OCI-LY1 (cell line): ENCODE results near the gene EXOC1L.

Source experiments
- H2AFZ ChIP-seq: fragments of 200-600 bp; sonication (generic), shearing (Covaris generic); 2 replicates; pipeline ENCODE4 v1.6.0; 2014; ENCODE audit warnings: antibody characterized with exemption, mild to moderate bottlenecking, low read length
- H3F3A ChIP-seq: fragments of 200-600 bp; sonication (generic), shearing (Covaris generic); 2 replicates; pipeline ENCODE4 v1.6.0; 2014; ENCODE audit warnings: mild to moderate bottlenecking, antibody characterized with exemption, low read length, moderate library complexity; ENCODE audit not compliant: insufficient read depth
- H3K27ac ChIP-seq: fragments of 200-600 bp; sonication (generic); 2 replicates; pipeline ENCODE4 v1.5.1; 2014; ENCODE audit warnings: low read length, mixed run types, mild to moderate bottlenecking, low read depth; ENCODE audit not compliant: poor library complexity, severe bottlenecking
- H3K27me3 ChIP-seq: fragments of 200-600 bp; sonication (generic); 2 replicates; pipeline ENCODE4 v1.6.0; 2014; ENCODE audit warnings: antibody characterized with exemption, mild to moderate bottlenecking, low read length, moderate library complexity; ENCODE audit not compliant: insufficient read depth
- H3K36me3 ChIP-seq: fragments of 200-600 bp; sonication (generic); 2 replicates; pipeline ENCODE4 v1.6.1; 2014; ENCODE audit warnings: mild to moderate bottlenecking, antibody characterized with exemption, low read length, moderate library complexity, mixed read lengths; ENCODE audit not compliant: insufficient read depth
- H3K4me1 ChIP-seq: fragments of 200-600 bp; sonication (generic); 2 replicates; pipeline ENCODE4 v1.5.1; 2014; ENCODE audit warnings: mild to moderate bottlenecking, low read length, moderate library complexity; ENCODE audit not compliant: insufficient read depth, severe bottlenecking
- H3K4me2 ChIP-seq: fragments of 200-600 bp; sonication (generic), shearing (Covaris generic); 2 replicates; pipeline ENCODE4 v1.6.1; 2014; ENCODE audit warnings: low read length
- H3K4me3 ChIP-seq: fragments of 200-600 bp; sonication (generic); 2 replicates; pipeline ENCODE4 v1.5.1; 2014; ENCODE audit warnings: low read length, low read depth, mild to moderate bottlenecking, mixed read lengths; ENCODE audit not compliant: poor library complexity, severe bottlenecking
- H3K79me2 ChIP-seq: fragments of 200-600 bp; shearing (Covaris generic); 2 replicates; pipeline ENCODE4 v1.6.1; 2016; ENCODE audit warnings: mixed run types, low read length, mixed read lengths; ENCODE audit not compliant: insufficient read depth
- H3K9ac ChIP-seq: fragments of 200-600 bp; sonication (generic), shearing (Covaris generic); 2 replicates; pipeline ENCODE4 v1.6.1; 2014; ENCODE audit warnings: mild to moderate bottlenecking, low read length, mixed read lengths
- H3K9me2 ChIP-seq: fragments of 200-600 bp; sonication (generic), shearing (Covaris generic); 2 replicates; pipeline ENCODE4 v1.6.1; 2014; ENCODE audit warnings: low read depth, mild to moderate bottlenecking, low read length, mixed read lengths
- H3K9me3 ChIP-seq: fragments of 200-600 bp; shearing (Covaris generic); 2 replicates; pipeline ENCODE4 v1.6.1; 2014; ENCODE audit warnings: low read length, mixed read lengths
- H4K20me1 ChIP-seq: fragments of 200-600 bp; sonication (generic), shearing (Covaris generic); 2 replicates; pipeline ENCODE4 v1.6.0; 2016; ENCODE audit warnings: mild to moderate bottlenecking, low read length; ENCODE audit not compliant: insufficient read depth
- CTCF ChIP-seq: fragments of 200-600 bp; sonication (generic), shearing (Covaris generic); IDR thresholded peaks from 2 replicates; pipeline ENCODE4 v1.5.1; 2017; ENCODE audit warnings: mild to moderate bottlenecking, antibody characterized with exemption, low read length, moderate library complexity, mixed read lengths
- EZH2 ChIP-seq: fragments of 200-600 bp; sonication (generic), shearing (Covaris generic); IDR thresholded peaks from 2 replicates; pipeline ENCODE4 v1.8.0; 2017; ENCODE audit warnings: borderline replicate concordance, mixed run types, mild to moderate bottlenecking, antibody characterized with exemption, low read length, moderate library complexity, mixed read lengths

The EXOC1L gene

GRCh38 chr4:55849724-55850123, 30.1 kb downstream of the EXOC1L start:
- Histone ChIP-seq H3K9ac (no peak overlapping the region), H3K79me2 (0 out of 2 replicates have a peak, but pooled peaks cover 3% of the 10 kb centered on the region), H3K27me3 (no peaks in the 10 kb centered on the region), H3K27ac (no peak overlapping the region), H3K4me2 (no peak overlapping the region), H3K4me1 (peaks cover 10% of the 10 kb centered on the region), H3K9me2 (no peaks in the 10 kb centered on the region), H3K4me3 (no peak overlapping the region), H3K9me3 (peaks cover 7% of the 10 kb centered on the region; the same call in 1 of the 2 replicates), H3F3A (no peaks in the 10 kb centered on the region), H4K20me1 (no peaks in the 10 kb centered on the region), H3K36me3 (no peaks in the 10 kb centered on the region), H2AFZ (no peak overlapping the region)
- TF ChIP-seq EZH2 (no peak), CTCF (peak; percentile 23; the same call in 1 of the 2 replicates)

GRCh38 chr4:55851885-55852284, 32.3 kb downstream of the EXOC1L start:
- Histone ChIP-seq H3K79me2 (peaks cover 8% of the 10 kb centered on the region; the same call in 1 of the 2 replicates), H3K27ac (no peak overlapping the region), H3K9me2 (no peaks in the 10 kb centered on the region), H3K9ac (no peak overlapping the region), H3K4me1 (peaks cover 15% of the 10 kb centered on the region), H2AFZ (0 out of 2 replicates have a peak overlapping the region, but pooled peaks have one; percentile 38), H3K36me3 (no peaks in the 10 kb centered on the region), H3K4me3 (no peak overlapping the region), H3K9me3 (peaks cover 7% of the 10 kb centered on the region; the same call in 1 of the 2 replicates), H3K4me2 (no peak overlapping the region), H4K20me1 (no peaks in the 10 kb centered on the region), H3F3A (no peaks in the 10 kb centered on the region), H3K27me3 (no peaks in the 10 kb centered on the region)
- TF ChIP-seq EZH2 (no peak), CTCF (no peak)

GRCh38 chr4:55853484-55854046, 34.0 kb downstream of the EXOC1L start, which contains the start of gene EXOC1:
EXOC1 (plus strand) TSS chr4:55853648; CDS start chr4:55858324, 4,676 bp downstream.
- Histone ChIP-seq H3K27ac (no peak within 1 kb of the TSS), H3K9me3 (peaks cover 7% of the 10 kb centered on the region; the same call in 1 of the 2 replicates), H3K36me3 (peaks cover 7% of the 10 kb centered on the region), H4K20me1 (no peaks in the 10 kb centered on the region), H3K4me2 (peak within 1 kb of the TSS; percentile 67), H3K4me3 (peak within 1 kb of the TSS; percentile 96), H3K79me2 (peaks cover 8% of the 10 kb centered on the region; the same call in 1 of the 2 replicates), H3K9me2 (no peaks in the 10 kb centered on the region), H2AFZ (peak within 1 kb of the TSS; percentile 99), H3K9ac (peak within 1 kb of the TSS; percentile 95), H3K4me1 (peaks cover 15% of the 10 kb centered on the region), H3F3A (no peaks in the 10 kb centered on the region), H3K27me3 (no peaks in the 10 kb centered on the region)
- TF ChIP-seq CTCF: no peak
- no peak for TF ChIP-seq EZH2
